AG09309 (cell line): ENCODE results near the gene CFAP65.

Source experiments
- DNase-seq: peaks from one replicate; pipeline ENCODE4 v3.0.0-alpha.2; 2010; ENCODE audit warnings: low read depth
- H3K4me3 ChIP-seq: 2 replicates; pipeline ENCODE4 v1.5.1; 2011; ENCODE audit warnings: mild to moderate bottlenecking, low read depth, low read length, moderate library complexity; ENCODE audit not compliant: control insufficient read depth
- TF ChIP-seq, protein P1 (sequence below): IDR thresholded peaks from 2 replicates; pipeline ENCODE4 v1.5.1; 2011; ENCODE audit warnings: mild to moderate bottlenecking, low read depth, low read length, inconsistent platforms; ENCODE audit not compliant: insufficient read depth, control insufficient read depth; ENCODE audit errors: missing control alignments

The CFAP65 gene

DNA sequence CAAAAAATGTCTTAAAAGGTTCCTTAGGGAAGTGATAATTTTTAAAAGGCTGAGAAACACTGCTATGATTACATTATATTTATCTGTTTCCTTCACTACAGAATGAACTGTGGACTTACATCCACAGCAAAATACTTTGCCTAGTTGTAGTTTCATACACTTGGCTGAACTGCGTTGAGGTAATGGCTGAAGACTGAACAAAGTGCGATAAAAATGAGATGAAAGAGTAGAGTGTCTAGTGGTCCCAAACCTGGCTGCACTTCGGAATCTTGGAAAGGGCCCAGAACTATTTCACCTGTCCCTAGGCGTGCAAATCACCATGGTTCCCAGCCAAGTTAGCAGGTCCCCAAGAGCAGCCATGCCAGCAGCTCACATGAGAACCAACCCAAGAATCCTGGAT is 37.6 kb upstream of the CFAP65 start:
- TF ChIP-seq, protein P1, sequence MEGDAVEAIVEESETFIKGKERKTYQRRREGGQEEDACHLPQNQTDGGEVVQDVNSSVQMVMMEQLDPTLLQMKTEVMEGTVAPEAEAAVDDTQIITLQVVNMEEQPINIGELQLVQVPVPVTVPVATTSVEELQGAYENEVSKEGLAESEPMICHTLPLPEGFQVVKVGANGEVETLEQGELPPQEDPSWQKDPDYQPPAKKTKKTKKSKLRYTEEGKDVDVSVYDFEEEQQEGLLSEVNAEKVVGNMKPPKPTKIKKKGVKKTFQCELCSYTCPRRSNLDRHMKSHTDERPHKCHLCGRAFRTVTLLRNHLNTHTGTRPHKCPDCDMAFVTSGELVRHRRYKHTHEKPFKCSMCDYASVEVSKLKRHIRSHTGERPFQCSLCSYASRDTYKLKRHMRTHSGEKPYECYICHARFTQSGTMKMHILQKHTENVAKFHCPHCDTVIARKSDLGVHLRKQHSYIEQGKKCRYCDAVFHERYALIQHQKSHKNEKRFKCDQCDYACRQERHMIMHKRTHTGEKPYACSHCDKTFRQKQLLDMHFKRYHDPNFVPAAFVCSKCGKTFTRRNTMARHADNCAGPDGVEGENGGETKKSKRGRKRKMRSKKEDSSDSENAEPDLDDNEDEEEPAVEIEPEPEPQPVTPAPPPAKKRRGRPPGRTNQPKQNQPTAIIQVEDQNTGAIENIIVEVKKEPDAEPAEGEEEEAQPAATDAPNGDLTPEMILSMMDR: no peak
- H3K4me3 ChIP-seq: no peak overlapping the region
- DNase-seq: no peak

DNA sequence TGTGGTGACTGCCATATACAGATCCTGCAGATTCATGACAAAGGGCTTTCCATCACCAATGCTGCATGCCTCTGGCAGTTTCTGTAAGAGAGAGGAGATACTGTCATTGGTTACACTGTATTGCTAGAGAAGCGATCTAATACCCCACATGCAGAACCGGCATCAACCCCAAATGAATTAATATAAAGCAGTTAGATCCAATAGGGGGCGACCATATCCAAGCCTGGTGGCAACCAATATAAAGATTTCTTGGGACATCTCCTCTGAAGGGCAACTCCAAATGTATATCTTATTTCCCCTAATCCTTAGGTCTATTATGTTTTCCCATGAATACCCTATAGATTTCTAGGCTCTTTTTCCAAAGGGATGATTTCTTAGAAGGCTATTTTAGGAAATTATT is 36.8 kb upstream of the CFAP65 start:
- DNase-seq: no peak
- TF ChIP-seq, protein P1: peak; percentile 13
- H3K4me3 ChIP-seq: no peak overlapping the region

DNA sequence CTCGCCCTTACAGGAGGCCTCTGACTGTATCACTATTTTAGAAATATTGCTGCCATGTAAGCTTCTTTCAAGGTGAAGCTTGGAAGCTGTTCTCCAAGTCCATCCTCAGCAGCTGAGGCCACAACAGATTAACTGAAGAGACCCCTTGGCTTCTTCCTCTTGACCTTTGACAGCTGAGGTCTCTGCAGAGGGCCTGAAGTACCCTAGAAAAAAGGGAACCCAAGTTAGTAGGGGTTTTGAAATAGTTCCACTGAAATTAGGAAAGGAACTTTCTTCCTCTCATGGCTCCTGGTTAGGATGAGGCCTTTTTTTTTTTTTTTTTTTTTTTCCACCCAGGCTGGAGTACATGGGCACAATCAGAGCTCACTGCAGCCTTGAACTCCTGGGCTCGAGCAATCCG is 34.9 kb upstream of the CFAP65 start:
- TF ChIP-seq, protein P1: no peak
- DNase-seq: no peak
- H3K4me3 ChIP-seq: no peak overlapping the region

DNA sequence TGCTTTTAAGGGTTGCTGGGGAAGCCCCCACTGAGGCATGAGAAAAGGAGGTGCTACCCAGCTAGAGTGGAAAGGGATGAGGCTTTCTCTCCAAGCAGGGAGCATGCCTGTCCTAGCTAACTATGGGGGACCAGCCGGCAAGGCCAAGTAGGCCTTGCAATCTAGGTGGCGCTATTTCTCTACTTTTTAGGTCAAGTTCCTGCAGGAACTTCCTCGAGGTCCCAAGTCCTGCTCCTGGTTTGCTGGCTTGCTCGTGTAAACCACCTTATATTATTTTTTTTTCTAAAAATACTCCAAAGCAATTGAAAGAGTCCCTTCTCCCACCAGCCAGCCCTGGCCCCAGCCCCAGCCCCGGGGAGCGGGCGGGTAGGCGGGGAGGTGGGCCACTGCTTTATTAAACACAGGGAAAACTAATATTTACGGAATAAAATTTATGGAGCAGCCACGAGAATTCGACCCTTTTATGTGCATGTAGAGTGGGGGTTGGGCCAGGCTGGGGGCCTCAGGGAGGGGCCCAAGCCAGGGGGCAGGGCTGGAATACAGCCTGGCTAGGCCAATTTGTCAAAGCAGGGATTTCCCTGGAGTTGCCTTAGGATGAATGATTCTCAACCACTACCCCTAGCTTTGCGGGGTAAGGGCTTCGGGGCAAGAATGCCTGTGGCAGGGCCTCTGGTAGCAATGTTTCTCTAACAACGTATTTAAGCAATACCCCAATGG is 32.3 kb upstream of the CFAP65 start:
- peak; percentile 38 for DNase-seq
- TF ChIP-seq, protein P1: peak; percentile 72
- no peak overlapping the region for H3K4me3 ChIP-seq

DNA sequence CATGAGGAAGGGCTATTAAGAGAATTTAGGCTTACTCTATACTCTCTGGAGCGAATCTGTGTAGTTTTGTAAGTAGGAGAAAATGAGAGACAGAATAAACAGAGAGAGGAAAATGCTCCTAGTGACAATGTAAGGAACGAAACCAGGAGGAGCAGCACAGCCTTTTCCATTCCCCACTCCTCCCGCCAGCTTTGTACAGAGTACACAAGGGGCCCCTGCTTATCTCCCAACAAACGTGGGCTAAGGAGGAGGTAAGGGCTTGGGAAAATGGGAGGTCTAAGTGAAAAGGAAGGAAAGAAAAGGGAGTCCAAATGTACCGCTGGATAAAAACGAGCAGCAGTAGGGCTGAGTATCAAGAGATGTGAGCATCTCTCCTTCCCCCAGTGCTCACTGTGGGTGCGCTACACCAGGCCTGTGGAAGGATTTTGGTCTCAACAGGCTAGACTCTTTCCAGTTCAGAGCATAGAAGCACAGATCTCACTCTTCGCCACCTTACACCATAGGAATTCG is 31.5 kb upstream of the CFAP65 start:
- no peak for DNase-seq
- TF ChIP-seq, protein P1: no peak
- H3K4me3 ChIP-seq: no peak overlapping the region

DNA sequence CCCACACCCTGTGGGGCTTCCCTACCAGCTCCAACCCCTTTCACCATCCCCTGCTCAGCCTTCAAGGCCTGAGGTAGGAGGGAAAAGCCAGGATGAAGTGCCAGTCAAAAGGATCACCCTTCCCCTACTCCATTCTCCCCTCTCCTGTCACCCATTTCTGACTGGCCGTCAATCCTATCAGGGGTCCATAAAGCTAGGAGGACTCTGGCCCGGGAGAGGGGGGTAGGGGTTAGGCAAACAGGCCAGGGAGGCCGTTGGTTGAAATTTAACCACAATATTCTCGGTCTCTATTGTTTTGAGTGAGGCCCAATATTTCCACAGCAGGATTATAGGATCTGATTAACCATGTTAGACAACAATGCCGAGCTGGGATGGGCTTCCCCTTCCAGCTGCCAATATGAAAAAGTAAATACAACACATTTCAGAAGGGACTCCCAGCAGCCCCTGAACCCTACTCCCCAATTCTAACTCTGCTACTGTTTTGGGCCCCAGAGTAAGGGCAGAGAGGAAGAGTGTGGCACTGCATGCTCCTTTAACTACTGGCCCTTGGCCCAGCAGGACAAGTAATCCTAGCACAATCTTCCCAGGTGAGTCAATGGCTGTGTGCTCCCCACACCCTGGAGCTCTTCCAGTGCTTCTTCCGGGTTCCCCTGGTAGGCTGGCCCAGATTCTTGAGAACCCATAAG is 30.0 kb upstream of the CFAP65 start:
- TF ChIP-seq, protein P1: no peak
- no peak for DNase-seq
- no peak overlapping the region for H3K4me3 ChIP-seq
